ENCODE results near the gene TARS3. TPM values are rescaled to one million over a fixed set of nuclear protein-coding genes. Genes with fewer than 3 reads are reported as not detected.

The TARS3 gene
- total and polyA plus RNA-seq, 3 donors from 2014 or later, result 10.3 to 40.2 (median 25.0) TPM

DNA sequence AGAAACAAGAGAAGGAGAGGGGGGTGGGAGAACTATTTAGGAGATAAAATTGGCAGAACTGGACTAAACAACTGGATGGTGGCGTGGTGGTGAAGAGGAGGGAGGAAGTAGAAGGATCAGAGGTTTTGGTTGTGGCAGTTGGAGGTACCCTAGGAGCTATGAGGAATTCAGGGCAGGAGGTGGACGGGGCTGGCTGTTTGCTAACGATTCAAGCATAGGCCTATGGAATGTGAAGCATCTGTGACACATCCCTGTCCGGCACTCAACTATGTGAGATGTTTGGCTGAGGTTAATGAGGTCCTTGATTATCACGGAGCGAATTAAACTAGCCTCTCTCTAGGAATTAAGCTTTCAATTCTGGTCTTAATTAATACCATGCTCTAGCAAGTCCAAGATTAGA, 13.5 kb downstream of the TARS3 start:
- intact Hi-C loops (cut with DNase I; ENCODE audit: low total_unique reads), result no loop called here
- no peaks in the 10 kb centered on the region for H3K27me3 ChIP-seq
- no peaks in the 10 kb centered on the region for H3K36me3 ChIP-seq (ENCODE audit: low read depth, missing control alignments)
- no peak for TF ChIP-seq POLR2A (IDR thresholded peaks at IDR 0.05)
- H3K4me3 ChIP-seq, result no peak overlapping the region
- DNase-seq, result no peak
- WGBS, 2 donors, result 72 to 76% methylated on average over 6 of the region's 6 CpGs
- H3K4me1 ChIP-seq, result no peaks in the 10 kb centered on the region
- H3K9me3 ChIP-seq, result no peaks in the 10 kb centered on the region
- no peak overlapping the region for H3K27ac ChIP-seq

DNA sequence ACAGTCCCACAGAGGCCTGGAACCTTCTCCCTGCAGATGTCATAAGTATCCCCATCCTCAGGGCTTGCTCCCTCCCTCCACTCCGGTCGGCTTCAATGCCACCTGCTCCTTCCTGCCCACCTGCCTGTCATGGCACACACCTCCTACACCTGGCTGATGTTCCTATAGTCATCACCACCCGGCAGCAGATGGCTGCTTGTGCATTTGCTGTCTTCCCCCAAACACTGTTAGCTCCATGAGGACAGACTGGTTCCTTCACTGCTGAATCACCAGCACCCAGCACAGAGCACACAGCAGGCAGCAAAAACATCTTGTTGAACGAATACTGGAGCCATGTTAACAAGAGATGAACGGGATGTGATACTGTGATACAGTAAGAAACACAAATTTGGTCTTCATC, 14.8 kb downstream of the TARS3 start:
- TF ChIP-seq, protein P1, sequence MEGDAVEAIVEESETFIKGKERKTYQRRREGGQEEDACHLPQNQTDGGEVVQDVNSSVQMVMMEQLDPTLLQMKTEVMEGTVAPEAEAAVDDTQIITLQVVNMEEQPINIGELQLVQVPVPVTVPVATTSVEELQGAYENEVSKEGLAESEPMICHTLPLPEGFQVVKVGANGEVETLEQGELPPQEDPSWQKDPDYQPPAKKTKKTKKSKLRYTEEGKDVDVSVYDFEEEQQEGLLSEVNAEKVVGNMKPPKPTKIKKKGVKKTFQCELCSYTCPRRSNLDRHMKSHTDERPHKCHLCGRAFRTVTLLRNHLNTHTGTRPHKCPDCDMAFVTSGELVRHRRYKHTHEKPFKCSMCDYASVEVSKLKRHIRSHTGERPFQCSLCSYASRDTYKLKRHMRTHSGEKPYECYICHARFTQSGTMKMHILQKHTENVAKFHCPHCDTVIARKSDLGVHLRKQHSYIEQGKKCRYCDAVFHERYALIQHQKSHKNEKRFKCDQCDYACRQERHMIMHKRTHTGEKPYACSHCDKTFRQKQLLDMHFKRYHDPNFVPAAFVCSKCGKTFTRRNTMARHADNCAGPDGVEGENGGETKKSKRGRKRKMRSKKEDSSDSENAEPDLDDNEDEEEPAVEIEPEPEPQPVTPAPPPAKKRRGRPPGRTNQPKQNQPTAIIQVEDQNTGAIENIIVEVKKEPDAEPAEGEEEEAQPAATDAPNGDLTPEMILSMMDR (IDR thresholded peaks at IDR 0.05), result no peak
- TF ChIP-seq POLR2A (IDR thresholded peaks at IDR 0.05), result no peak
- no peaks in the 10 kb centered on the region for H3K27me3 ChIP-seq
- H3K4me3 ChIP-seq, result no peak overlapping the region
- intact Hi-C loops (cut with DNase I; ENCODE audit: low total_unique reads), result no loop called here
- 95 to 96% methylated on average over 5 of the region's 5 CpGs for WGBS, 2 donors
- H3K9me3 ChIP-seq, result no peaks in the 10 kb centered on the region
- DNase-seq, result no peak
- no peak overlapping the region for H3K27ac ChIP-seq
- H3K36me3 ChIP-seq (ENCODE audit: low read depth, missing control alignments), result no peaks in the 10 kb centered on the region
- H3K4me1 ChIP-seq, result no peaks in the 10 kb centered on the region

DNA sequence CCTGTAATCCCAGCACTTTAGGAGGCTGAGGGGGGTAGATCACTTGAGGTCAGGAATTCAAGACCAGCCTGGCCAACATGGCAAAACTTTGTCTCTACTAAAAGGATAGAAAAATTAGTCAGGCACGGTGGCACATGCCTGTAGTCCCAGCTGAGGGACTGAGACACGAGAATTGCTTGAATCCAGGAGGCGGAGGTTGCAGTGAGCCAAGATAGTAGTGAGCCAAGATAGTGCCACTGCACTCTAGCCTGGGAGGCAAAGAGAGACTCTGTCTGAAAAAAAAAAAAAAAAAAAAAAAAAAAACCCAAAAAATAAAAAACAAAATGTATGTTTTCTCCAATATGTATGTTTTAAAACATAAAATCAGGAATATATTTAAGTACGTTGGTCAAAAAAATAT, 16.3 kb downstream of the TARS3 start:
- Histone ChIP-seq H3K9me3 (no peaks in the 10 kb centered on the region), H3K27ac (no peak overlapping the region), H3K27me3 (no peaks in the 10 kb centered on the region), H3K4me1 (no peaks in the 10 kb centered on the region), H3K36me3 (ENCODE audit: low read depth, missing control alignments) (no peaks in the 10 kb centered on the region), H3K4me3 (no peak overlapping the region)
- intact Hi-C loops (cut with DNase I; ENCODE audit: low total_unique reads), result no loop called here
- DNase-seq, result no peak
- WGBS, 2 donors, result 84 to 92% methylated on average over 4 of the region's 4 CpGs
- TF ChIP-seq, protein P1 (IDR thresholded peaks at IDR 0.05), result no peak

DNA sequence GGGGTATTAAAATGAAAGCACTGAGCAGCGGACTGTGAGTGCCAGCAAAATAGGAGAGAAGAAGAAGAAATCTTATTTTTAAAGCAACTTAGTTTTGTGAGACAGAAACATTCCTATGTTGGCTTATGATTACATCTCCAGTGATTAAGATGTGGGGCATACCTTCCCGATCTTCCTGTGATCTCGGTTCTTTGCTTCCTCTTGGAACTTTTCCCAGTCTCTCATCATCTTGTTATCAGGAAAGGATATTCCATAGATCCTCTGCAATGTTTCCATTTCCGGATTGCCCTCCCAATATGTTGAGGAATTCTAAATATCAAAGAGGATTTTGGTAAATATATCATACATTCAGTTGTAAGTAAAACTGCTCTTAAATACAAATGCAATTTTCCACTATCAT, 22.2 kb downstream of the TARS3 start:
- no peaks in the 10 kb centered on the region for H3K27me3 ChIP-seq
- no peak overlapping the region for H3K4me3 ChIP-seq
- no peaks in the 10 kb centered on the region for H3K9me3 ChIP-seq
- whole genome bisulfite sequencing, 2 donors, result 85 to 91% methylated on average over 4 of the region's 4 CpGs
- intact Hi-C loops (cut with DNase I; ENCODE audit: low total_unique reads), result no loop called here
- H3K4me1 ChIP-seq, result no peaks in the 10 kb centered on the region
- no peak for TF ChIP-seq POLR2A (IDR thresholded peaks at IDR 0.05)
- TF ChIP-seq, protein P1 (IDR thresholded peaks at IDR 0.05), result no peak
- no peaks in the 10 kb centered on the region for H3K36me3 ChIP-seq (ENCODE audit: low read depth, missing control alignments)
- H3K27ac ChIP-seq, result no peak overlapping the region
- DNase-seq, result no peak

DNA sequence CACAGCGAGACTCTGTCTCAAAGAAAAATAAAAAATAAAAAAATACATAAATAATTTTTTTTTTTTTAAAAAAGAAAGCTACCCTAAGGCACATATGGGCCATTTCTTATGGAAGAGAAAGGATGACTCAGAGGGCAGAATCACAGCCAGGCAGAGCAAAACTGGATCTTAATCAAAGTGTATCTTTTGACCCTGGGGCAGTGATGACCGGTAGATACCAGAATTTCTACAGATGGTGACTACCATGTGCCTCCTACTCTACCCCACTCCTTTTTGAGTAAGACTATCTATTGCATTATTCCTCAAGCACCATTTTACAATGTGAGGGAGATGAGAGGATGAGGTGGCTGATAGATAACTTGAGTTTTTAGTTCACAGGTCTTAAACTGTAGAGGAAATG, 26.0 kb downstream of the TARS3 start:
- no peak for DNase-seq
- WGBS, 2 donors, result 91 to 95% methylated on average over 2 of the region's 2 CpGs
- no peak for TF ChIP-seq POLR2A (IDR thresholded peaks at IDR 0.05)
- TF ChIP-seq, protein P1 (IDR thresholded peaks at IDR 0.05), result no peak
- Histone ChIP-seq H3K9me3 (no peaks in the 10 kb centered on the region), H3K36me3 (ENCODE audit: low read depth, missing control alignments) (no peaks in the 10 kb centered on the region), H3K4me3 (no peak overlapping the region), H3K27ac (no peak overlapping the region), H3K27me3 (no peaks in the 10 kb centered on the region), H3K4me1 (no peaks in the 10 kb centered on the region)
- intact Hi-C loops (cut with DNase I; ENCODE audit: low total_unique reads), result no loop called here

Data from testis (tissue), 3 donors.